HTERT RPE-1 (cell line): Measurements from ENCODE around the gene HLA-DPA1.
"Not testable (repeated sequence)": the region's sequence is repeated elsewhere in the genome, so short reads cannot be mapped to it uniquely, and the experiment has no call there.

Source experiments
- in situ Hi-C: fragments of 300-500 bp; cut with MboI; formaldehyde crosslinking; loops from 4 replicates; pipeline ENCODE4 v1.14.3; 2020; ENCODE audit warnings: low sequenced_read_pairs

The HLA-DPA1 gene

DNA sequence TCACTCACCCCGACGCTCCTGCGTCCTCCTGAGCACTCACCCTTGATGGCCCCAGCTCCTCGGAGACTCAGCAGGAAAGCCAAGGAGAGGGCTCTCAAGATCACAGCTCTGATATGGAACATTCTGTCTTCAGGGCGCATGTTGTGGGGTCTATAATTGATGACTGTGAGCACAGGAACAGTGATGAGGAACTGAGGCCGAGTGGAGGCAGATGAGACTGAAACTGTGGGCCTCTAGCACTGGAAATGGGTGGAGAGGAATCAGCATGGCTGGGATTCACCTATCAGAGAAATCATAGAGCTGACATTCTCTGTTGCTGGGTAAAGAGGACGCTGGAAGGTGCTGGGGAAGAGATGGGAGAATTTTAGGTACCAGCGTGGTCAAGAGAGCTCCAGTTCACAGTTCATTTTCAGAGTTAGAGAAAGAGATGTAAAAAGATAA is at the start of gene HLA-DPA1:
Gene HLA-DPA1 (minus strand): TSS at position 219 of the 441 bp plus-strand sequence.
- in situ Hi-C loops: no loop called here

DNA sequence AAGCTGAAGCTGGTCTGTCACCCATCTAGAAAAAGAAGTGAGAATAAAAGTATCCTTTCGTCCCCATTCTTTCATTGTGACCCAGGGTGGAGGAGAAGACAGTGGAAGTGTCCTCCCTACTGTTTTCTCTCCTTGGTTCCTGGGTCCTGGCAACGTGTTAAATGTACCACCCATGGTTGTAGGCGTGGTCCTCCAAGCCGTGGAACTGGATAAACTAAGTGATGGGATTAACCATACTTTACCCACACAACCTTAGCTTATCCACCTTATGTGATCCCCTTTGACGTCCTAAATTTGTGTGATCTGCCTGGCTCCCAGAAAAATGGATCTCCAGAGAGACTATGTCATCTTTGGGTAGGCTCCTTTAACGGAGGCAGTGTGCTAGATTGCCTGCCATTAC is 49.7 kb upstream of the HLA-DPA1 start:
- in situ Hi-C loops: no loop called here

DNA sequence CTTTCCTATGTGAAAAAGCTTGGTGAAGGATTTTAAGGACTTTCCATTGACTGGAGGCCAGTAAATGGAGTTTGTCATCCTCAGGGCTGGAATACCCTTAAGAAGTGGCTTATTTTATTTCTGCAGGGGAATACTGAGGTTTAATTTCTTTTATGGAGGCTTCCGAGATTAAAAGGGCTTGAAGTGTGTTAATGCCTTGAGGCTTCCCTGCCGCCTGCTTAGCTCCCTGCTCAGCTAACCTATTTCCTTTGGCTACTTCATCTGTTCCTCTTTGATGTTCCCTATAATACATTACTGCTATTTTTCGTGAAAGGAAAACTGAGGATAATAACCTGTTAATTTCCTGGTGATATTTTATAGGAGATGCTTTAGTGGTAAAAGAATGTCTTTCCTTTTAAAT is 46.6 kb upstream of the HLA-DPA1 start:
- in situ Hi-C loops: no loop called here

DNA sequence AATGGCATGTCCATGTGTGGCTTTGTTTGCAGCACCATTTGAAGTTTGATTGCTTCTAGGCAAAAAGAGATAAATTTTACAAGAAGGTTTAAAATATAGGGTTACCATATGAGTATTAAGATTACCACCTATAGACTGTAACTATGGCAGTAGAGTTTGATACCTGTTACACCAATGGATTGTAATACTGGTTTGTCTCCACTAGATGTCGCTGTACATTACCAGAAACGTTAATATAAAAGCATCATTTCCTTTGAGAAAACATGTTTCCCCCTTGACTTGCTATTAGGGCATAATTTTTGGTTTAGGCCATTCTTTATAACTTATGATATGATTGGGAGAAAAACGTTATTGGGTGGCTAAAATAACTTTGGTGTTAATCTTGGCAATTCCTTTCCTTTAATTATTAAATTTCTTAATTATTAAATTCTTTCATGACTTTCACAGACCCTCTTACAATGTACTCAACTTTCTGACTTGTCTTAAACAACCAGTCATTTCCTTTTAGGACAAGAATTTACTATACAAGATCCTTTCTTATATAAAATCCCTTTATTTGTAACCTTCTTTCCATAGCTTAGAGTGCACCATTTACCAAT is 45.2 kb upstream of the HLA-DPA1 start:
- in situ Hi-C loops: no loop called here

DNA sequence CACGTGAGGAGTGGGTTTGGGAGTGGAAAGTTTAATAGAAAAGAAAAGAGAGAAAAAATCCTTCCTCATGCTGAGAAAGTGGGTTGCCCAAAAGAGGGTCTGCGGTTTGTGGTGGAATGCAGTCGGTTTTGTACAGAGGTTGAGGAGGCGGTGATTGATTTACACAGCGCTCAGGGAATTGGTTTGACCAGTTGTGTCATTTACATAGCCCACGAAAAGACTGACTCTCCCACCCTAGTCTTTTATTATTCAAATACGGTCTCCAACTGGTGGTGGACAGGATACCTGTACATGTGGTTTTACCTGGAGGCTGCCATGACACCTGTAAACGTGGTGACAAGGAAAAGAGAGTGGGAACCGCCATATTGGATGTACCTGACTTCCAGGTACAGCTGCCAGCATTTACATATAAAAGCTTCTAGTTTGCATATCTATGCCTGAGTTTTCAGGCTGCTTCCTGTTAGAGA is 44.4 kb upstream of the HLA-DPA1 start:
- in situ Hi-C loops: no loop called here

DNA sequence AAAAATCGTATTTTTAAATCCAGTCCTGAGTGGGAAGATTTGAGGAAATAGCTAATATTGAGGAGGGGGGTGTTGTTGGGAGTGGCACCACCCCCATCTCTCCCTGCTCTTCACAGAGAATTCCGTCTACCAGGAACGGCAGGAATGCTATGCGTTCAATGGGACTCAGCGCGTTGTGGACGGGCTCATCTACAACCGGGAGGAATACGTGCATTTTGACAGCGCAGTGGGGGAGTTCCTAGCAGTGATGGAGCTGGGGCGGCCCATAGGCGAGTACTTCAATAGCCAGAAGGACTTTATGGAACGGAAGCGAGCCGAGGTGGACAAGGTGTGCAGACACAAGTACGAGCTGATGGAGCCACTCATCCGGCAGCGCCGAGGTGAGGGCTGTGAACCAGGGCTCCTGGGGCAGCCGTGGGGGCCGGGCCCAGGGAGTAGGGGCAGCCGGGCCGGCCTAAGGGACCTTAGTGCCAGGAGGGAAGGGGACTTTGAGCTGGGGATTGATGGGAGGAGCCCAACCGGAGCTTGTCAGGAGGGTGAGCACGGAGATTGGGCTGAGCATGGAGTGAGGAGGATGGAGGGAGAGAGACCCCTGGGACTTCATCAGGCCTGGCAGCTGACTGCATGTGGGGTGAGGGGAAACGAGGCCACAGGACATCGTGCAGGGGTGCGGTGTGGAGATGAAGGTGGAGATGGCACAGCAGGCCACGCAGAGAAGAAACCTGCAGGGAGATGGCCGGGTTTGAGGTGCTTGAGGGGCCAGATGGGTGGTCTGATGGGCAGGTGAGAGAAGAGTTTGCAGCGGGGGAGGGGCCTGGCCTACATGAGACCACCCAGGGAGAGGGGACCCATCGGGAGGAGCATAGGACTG is 43.6 kb upstream of the HLA-DPA1 start:
- in situ Hi-C loops: no loop called here

DNA sequence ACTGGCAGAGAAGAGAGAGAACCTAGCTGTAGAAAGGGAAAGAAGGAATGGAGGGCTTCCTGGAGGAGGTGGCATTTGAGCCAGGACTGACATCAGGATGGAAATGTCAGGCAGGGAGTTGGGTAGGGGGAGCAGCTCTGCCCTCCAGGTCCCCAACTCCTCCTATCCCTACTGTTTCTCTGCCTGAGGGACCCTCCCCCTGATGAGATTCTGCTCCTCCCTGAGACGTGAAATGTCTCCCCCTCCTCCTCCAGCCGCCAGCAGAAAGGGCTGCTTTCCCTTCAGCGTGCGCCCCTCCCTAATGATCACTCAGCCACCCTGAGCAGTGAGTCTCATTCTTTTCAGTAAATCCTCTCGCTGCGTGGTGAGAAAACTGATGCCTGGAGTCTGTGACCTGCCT is 43.0 kb upstream of the HLA-DPA1 start:
- in situ Hi-C loops: no loop called here

DNA sequence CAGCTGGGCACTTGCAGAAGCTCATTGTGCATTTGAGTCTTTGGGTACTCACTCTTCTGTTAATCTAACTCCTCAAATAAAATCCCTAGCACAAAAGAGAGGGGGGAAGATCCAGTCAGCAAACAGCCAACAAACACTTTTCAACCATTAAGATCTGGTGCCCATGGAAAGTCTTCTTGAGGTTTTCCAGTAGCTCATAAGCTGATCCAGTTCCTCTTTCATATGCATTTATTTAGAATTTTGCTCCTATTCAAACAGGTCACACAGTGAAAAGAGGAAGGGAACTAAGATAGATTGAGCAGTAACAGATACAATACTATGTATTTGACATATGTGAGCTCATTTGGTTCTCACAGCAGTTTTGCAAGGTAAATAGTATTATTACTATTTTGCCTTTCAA is 41.0 kb upstream of the HLA-DPA1 start:
- in situ Hi-C loops: no loop called here

DNA sequence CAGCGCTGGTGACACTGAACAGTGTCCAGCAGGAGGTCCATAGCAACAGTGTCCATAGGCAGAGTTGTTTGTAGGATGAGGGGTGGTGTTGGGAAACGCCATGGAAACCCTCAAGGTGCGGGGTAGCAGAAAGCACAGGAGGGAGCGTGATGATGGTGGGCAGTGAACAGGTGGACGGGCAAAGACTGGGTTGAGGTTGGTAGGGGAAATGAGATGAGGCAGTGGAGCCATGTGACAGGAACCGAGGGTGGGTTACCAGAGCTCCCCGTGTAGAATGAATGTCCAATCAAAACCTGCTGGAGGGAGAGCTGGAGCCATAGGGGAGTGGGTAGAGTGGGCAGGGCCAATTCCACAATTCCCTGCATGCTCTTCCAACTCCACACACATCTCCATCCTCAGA is 40.3 kb upstream of the HLA-DPA1 start:
- in situ Hi-C loops: no loop called here

DNA sequence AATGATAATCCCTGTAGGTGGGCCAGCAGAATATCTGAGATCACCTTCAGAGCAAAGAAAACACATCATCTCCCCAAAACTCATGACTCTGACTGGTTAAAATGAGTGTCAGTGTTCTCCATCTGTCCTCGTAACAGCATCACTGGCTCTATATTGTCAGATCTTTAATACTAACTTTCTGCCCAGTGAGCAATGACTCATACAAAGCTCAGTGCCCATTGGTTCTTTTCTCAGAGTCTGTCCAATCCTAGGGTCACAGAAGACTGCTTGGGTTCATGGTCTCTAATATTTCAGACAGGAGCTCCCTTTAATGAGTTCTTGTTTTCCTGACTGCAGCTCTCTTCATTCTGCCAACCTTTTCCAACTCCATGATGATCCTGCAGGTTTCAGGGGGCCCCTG is 38.7 kb upstream of the HLA-DPA1 start:
- in situ Hi-C loops: no loop called here

DNA sequence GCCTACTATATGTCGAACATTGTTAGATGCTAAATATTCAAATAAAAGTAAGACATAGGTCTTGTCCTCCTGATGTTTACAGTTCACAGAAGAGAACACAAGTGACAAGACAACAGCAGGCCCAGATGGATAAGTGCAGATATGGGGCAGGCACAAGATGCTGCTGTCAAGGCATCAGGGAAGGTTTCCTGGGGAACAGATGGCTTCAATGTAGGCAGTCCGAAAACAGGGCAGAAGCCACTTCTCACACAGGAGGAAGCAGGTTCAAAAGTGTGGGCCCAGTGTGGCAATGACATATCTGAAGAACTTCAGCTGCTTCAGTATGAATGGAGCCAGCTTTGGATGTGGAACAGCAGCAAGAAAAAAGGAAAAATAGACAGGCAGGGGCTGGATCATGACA is 34.9 kb upstream of the HLA-DPA1 start:
- in situ Hi-C loops: no loop called here

DNA sequence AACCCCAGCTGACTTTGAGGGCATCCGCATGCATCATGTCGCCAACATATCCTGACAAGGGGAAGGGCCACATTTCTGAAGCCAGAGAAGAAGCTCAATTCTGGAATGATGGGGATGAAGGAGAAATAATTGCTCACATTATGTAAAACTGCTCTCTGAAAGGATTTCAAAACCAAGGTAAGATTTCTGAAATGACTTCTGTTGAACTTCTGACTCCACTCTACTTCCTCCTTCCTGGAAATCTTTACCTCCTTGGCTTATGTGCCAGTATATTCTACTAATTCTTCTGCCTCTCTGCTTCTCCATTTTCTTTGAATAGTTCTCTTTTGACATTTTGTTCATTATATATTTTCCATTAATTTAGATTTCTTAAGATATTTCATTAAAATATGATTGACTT is 34.2 kb upstream of the HLA-DPA1 start:
- in situ Hi-C loops: no loop called here

DNA sequence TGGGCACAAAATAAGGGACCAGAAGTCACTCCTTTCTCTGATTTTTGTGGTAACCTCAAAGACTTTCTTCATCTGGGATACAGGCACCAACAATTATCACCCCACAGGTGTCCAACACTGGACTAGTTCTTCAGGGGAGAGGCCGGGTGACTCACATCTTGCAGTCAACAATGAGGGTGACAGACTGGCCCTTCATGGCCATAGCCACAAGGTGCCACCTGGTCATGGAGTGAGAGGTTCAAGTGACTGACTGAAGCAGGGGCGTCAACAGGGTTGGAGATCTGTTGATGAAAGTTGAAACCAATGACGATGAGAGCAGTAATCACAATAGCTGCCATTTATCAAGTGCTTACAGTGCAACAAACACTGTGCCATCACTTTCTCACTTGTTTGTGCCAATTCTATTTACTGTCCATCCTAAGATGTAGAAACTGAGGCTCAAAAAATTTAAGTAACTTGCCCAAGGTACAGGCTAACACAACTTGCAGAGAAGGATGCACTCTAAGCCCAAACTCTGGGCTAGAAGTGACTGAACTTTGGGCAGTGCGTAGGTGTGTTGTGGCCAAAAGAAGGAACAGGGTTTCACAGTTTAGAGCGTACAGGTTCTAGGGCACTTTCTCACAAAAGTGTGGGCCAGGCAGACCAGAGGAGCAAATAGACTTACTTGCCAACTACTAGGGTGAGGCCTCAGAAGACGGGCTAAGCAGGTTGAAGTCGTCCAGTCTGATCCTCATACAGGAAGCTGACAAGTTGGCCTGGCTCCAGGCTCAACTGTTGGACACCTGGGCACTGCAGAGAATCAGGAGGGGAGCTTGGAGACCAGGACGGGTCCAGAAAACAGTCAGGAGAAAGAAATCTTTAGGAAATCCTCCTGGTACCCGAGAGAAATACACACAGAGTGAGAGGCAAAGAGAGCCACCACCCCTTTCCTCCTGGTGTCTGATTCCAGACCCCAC is 32.7 kb upstream of the HLA-DPA1 start:
- in situ Hi-C loops: no loop called here

DNA sequence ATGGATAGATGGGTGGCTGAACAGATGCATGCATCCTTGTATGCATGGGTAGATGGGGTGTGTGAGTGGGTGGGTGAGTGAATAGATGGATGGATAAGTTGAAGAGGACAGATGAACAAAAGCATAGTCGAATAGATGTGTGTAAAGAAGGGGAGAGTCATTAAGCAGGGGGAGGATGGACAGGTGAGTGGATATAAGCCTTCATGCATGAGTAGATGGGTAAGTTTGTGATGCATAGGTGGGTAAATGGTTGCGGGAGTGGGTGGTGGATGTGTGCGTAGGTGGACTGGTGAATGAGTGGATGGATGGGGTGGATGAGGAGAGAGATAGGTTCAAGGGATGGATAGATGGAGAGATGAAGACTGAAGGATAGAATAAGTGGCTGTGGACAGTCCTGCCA is 31.9 kb upstream of the HLA-DPA1 start:
- in situ Hi-C loops: no loop called here

DNA sequence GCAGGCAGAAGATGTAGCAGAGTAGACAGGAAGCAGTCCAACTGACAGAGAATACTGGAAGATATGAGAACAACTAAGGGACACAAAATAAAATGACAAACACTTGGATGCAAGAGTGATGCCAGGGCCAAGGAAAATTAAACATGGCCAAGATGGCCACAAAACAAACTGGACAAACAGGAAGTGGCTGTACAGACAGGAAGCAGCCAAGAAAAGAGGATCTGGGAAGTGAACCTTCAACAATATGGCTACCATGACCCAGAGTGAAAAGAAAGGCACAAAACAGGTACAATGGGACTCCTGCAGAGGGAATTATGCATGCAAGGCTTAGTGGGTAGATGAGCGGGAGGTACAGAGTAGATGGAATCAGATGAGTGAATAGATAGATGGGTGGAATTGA is 31.4 kb upstream of the HLA-DPA1 start:
- in situ Hi-C loops: no loop called here

DNA sequence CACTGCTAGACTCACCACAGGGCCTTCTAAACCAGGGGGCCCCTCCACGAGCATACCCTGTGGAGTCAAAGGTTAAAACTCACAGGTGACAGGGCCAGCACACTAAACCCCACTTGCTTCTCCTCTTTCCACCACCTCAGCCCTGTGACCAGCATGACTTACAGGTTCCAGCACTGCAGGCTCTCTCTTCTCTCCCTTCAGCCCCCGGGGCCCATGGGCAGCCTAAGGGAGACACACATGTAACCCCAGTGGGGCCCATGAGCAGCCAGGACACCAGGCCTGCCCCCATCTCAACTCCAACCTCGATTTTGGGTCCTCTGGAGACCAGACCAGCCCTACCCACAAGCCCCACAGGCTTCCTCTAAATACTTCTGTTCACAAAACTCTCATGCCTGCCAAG is 30.3 kb upstream of the HLA-DPA1 start:
- in situ Hi-C loops: no loop called here

DNA sequence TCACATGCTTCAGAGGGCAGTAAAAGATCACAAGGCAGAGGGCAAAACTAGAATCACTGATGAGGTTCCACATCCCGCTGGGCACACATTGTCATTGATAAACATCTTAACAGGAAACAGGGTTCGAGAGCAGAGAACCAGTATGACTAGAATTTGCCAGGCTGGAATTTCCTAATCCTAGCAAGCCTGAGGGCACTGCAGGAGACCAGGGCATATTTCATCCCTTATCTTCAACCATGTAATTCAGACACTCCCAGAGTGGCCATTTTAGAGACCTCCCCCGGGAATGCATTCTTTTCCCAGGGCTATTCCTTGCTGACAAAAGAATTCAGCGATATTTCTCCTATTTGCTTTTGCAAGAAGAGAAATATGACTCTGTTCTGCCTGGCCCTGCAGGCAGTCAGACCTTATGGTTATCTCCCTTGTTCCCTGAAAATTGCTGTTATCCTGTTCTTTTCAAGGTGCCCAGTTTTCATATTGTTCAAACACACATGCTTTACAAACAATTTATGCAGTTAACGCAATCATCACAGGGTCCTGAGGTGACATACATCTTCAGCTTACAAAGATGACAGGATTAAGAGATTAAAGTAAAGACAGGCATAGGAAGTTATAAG is 27.8 kb upstream of the HLA-DPA1 start:
- in situ Hi-C loops: not testable (repeated sequence)

DNA sequence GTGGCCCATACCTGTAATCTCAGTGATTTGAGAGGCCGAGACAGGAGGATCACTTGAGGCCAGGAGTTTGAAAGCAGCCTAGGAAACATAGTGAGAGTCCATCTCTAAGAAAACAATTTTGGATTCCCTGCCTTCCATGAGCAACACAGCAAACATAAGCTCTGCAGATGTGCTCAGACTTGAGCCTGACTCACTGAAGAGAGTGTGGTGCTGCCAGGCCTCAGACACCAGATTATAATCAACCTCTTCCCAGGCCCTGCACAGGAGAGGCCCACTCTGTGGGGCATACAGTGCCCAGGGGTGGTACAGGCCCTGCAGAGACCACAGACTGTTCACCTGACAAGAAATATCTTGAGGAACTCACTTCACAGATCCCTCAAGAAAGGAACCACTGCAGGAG is 22.2 kb upstream of the HLA-DPA1 start:
- in situ Hi-C loops: no loop called here

DNA sequence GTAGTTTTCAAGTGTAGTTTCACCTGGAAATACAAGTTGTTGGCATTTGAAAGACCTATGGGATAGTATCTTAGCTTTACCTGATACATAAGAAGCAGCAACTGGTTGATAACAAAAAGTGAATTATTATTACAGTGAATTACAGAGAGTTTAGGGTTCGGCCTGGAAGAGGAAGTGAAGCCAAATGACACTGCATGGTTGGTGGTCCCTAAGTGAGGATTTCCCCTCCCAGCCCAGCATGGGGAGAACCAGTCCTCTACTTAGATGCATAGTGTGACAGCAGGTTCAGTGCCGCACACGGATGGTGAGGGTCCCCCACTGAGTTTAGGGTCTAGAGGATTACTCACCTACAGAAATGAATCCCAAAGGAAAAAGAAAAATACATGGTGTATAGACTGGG is 20.4 kb upstream of the HLA-DPA1 start:
- in situ Hi-C loops: no loop called here

DNA sequence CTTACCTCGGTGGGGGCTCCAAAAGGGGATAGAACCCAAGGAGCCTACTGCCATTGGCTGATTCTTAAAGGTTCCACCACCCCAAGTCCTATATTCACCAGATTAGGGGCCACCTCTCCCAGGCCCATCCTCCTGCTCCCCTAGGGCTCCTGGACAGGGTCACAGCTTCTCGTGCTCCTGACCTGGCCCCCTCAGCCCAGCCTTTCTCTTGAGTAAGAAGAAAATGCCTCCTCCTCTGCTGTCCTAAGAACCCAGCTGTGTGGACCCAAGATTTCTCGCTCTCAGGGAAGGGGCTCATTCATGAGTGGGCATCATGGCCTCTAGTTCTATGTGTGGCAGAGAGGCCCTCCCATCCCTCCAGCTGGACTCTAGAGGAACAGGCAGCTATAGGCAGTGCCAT is 18.9 kb upstream of the HLA-DPA1 start:
- in situ Hi-C loops: no loop called here

DNA sequence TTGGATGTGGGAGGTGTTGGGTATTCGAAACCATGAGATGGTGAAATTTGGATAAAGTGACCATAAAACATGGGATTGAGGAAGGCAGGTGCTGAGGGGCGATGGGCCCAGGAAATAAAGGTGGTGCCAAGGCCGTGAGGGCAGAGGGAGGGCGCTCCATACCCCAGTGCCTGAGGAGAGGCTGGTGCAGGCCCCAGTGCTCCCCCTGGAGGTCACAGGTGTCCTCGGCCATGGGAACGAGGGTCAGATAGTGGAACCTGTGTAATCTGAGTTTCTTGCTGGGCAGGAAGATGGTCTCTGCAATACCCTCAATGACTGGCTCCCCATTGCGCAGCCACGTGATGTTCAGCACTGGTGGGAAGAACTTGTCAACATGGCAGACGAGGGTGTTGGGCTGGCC is 18.5 kb upstream of the HLA-DPA1 start:
- in situ Hi-C loops: no loop called here
